LHCN-M2 (cell line): ENCODE results near the gene TP53I11. TPM values are rescaled to one million over a fixed set of nuclear protein-coding genes. Genes with fewer than 3 reads are reported as not detected.

ENCODE experiments used
- DNase-seq: peaks from one replicate; pipeline ENCODE4 v3.0.0-alpha.2; 2012; ENCODE audit warnings: low read depth
- total RNA-seq: library from RNA; depleted of rRNA; stranded (reverse); fragments of >200 nt; gene quantifications from 2 replicates; pipeline ENCODE4 v1.2.3, GENCODE V29; 2014; rRNA removed

TP53I11 gene
- total RNA-seq, 1 experiment from 2014 or later: 21.6 TPM

- DNase-seq: no peak
Observed at GRCh38 chr11:44885919-44886789, 64.5 kb downstream of the TP53I11 start.

- DNase-seq: no peak
Observed at GRCh38 chr11:44885065-44885810, 65.4 kb downstream of the TP53I11 start.

GRCh38 chr11:44884056-44884455, 66.6 kb downstream of the TP53I11 start:
- DNase-seq: no peak

DNA sequence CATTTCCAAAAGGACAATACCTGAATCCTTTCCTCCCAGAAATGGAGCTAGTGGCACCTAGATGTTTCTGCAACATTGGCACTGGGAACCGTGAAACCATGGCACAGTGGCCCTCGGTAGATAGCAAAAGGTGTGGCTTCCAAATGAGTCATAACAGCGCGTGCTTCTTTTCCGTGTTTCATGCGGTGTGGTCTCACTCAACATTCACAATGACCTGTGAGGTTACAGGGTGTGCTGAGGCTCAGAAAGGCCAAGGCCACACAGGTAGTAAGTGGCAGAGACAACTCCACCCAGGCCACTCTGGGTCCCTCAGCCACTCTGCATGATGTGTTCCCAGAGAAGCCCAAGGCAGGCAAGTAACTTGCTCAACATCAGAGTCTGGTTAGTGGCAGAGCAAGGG, 67.4 kb downstream of the TP53I11 start:
- DNase-seq: no peak

Other genes with a start within 250 kb of the TP53I11 start
- not detected in 2 replicates for gene TSPAN18, start 223.9 kb downstream of the TP53I11 start, total RNA-seq
- gene PRDM11, start 195.8 kb upstream of the TP53I11 start, total RNA-seq: 3.8 and 4.6 TPM in 2 replicates